ENCODE measurements around the gene ARRDC4. TPM values are rescaled to one million over a fixed set of nuclear protein-coding genes. Genes with fewer than 3 reads are reported as not detected.
A peak's percentile ranks its signal among the peaks of the same experiment; 100 is the strongest.

ARRDC4 gene
- total RNA-seq, 1 experiment from 2014 or later = 2.1 TPM

GRCh38 chr15:97962263-97962662 lies 1.8 kb downstream of the ARRDC4 start:
- no peak overlapping the region for H3K27ac ChIP-seq (ENCODE audit: low read depth, low read length, poor library complexity, severe bottlenecking)
- TF ChIP-seq CTCF (conservative IDR thresholded peaks at IDR 0.05; ENCODE audit: low read depth, low read length) (no peak), EZH2 (IDR thresholded peaks at IDR 0.05; ENCODE audit: borderline replicate concordance, low read depth, low read length, poor library complexity, severe bottlenecking) (no peak)
- ChIA-PET POLR2A (ENCODE audit: low non-redundant PET) (no interaction called here), CTCF (no interaction called here)
- H3K9me3 ChIP-seq (ENCODE audit: low read depth, low read length, poor library complexity, severe bottlenecking) = no peaks in the 10 kb centered on the region
- H3K27me3 ChIP-seq (replicated peaks; ENCODE audit: insufficient read depth, low read depth, low read length, poor library complexity) = no peaks in the 10 kb centered on the region
- H3K4me3 ChIP-seq (ENCODE audit: low read depth, low read length, poor library complexity, severe bottlenecking) = peak overlapping the region; percentile 86
- H3K36me3 ChIP-seq (ENCODE audit: insufficient read depth, low read length, poor library complexity, severe bottlenecking) = no peaks in the 10 kb centered on the region
- BruUV-seq (replicated peaks) = TSS peak; percentile 43
- H3K4me1 ChIP-seq (ENCODE audit: insufficient read depth, low read length, poor library complexity, severe bottlenecking) = peaks cover 6% of the 10 kb centered on the region
- intact Hi-C loops (cut with micrococcal nuclease; ENCODE audit: unreplicated experiment) = no loop called here
- DNase-seq (ENCODE audit: low spot score) = no peak

GRCh38 chr15:97963779-97964178 lies 3.3 kb downstream of the ARRDC4 start:
- ChIA-PET CTCF (no interaction called here), POLR2A (ENCODE audit: low non-redundant PET) (no interaction called here)
- peaks cover 2% of the 10 kb centered on the region for H3K36me3 ChIP-seq (ENCODE audit: insufficient read depth, low read length, poor library complexity, severe bottlenecking)
- intact Hi-C loops (cut with micrococcal nuclease; ENCODE audit: unreplicated experiment) = no loop called here
- DNase-seq (ENCODE audit: low spot score) = no peak
- no peak overlapping the region for H3K27ac ChIP-seq (ENCODE audit: low read depth, low read length, poor library complexity, severe bottlenecking)
- H3K9me3 ChIP-seq (ENCODE audit: low read depth, low read length, poor library complexity, severe bottlenecking) = no peaks in the 10 kb centered on the region
- H3K4me3 ChIP-seq (ENCODE audit: low read depth, low read length, poor library complexity, severe bottlenecking) = no peak overlapping the region
- peaks cover 6% of the 10 kb centered on the region for H3K4me1 ChIP-seq (ENCODE audit: insufficient read depth, low read length, poor library complexity, severe bottlenecking)
- no peak for TF ChIP-seq EZH2 (IDR thresholded peaks at IDR 0.05; ENCODE audit: borderline replicate concordance, low read depth, low read length, poor library complexity, severe bottlenecking)
- no peak for TF ChIP-seq CTCF (conservative IDR thresholded peaks at IDR 0.05; ENCODE audit: low read depth, low read length)
- BruUV-seq (replicated peaks) = no TSS peak
- no peaks in the 10 kb centered on the region for H3K27me3 ChIP-seq (replicated peaks; ENCODE audit: insufficient read depth, low read depth, low read length, poor library complexity)

GRCh38 chr15:97966246-97966645 lies 5.7 kb downstream of the ARRDC4 start:
- intact Hi-C loops (cut with micrococcal nuclease; ENCODE audit: unreplicated experiment) = no loop called here
- peaks cover 16% of the 10 kb centered on the region for H3K36me3 ChIP-seq (ENCODE audit: insufficient read depth, low read length, poor library complexity, severe bottlenecking)
- ChIA-PET POLR2A (ENCODE audit: low non-redundant PET) (no interaction called here), CTCF (no interaction called here)
- no peak for TF ChIP-seq EZH2 (IDR thresholded peaks at IDR 0.05; ENCODE audit: borderline replicate concordance, low read depth, low read length, poor library complexity, severe bottlenecking)
- TF ChIP-seq CTCF (conservative IDR thresholded peaks at IDR 0.05; ENCODE audit: low read depth, low read length) = no peak
- no peak overlapping the region for H3K4me3 ChIP-seq (ENCODE audit: low read depth, low read length, poor library complexity, severe bottlenecking)
- H3K27me3 ChIP-seq (replicated peaks; ENCODE audit: insufficient read depth, low read depth, low read length, poor library complexity) = no peaks in the 10 kb centered on the region
- BruUV-seq (replicated peaks) = no TSS peak
- no peaks in the 10 kb centered on the region for H3K4me1 ChIP-seq (ENCODE audit: insufficient read depth, low read length, poor library complexity, severe bottlenecking)
- no peak overlapping the region for H3K27ac ChIP-seq (ENCODE audit: low read depth, low read length, poor library complexity, severe bottlenecking)
- H3K9me3 ChIP-seq (ENCODE audit: low read depth, low read length, poor library complexity, severe bottlenecking) = no peaks in the 10 kb centered on the region
- no peak for DNase-seq (ENCODE audit: low spot score)

Measured in A673 (cell line).